ENCODE results near the gene CFAP210. TPM values are rescaled to one million over a fixed set of nuclear protein-coding genes. Genes with fewer than 3 reads are reported as not detected.

Gene CFAP210
- total RNA-seq, 2 donors from 2014 or later, result not detected

GRCh38 chr2:169637620-169638019 is 56.6 kb downstream of the CFAP210 start:
- H3K9ac ChIP-seq (ENCODE audit: low read depth in 2 of 2, low read length in 2 of 2), result no peak overlapping the region
- H3K27me3 ChIP-seq, result no peaks in the 10 kb centered on the region
- intact Hi-C loops (cut with DNase I), result no loop called here
- H3K27ac ChIP-seq, result no peak overlapping the region
- no peaks in the 10 kb centered on the region for H3K9me3 ChIP-seq
- no peaks in the 10 kb centered on the region for H3K4me1 ChIP-seq
- H3K36me3 ChIP-seq, result no peaks in the 10 kb centered on the region
- H3K4me3 ChIP-seq, result no peak overlapping the region
- TF ChIP-seq CTCF (IDR thresholded peaks at IDR 0.05), result no peak
- DNase-seq, result no peak

DNA sequence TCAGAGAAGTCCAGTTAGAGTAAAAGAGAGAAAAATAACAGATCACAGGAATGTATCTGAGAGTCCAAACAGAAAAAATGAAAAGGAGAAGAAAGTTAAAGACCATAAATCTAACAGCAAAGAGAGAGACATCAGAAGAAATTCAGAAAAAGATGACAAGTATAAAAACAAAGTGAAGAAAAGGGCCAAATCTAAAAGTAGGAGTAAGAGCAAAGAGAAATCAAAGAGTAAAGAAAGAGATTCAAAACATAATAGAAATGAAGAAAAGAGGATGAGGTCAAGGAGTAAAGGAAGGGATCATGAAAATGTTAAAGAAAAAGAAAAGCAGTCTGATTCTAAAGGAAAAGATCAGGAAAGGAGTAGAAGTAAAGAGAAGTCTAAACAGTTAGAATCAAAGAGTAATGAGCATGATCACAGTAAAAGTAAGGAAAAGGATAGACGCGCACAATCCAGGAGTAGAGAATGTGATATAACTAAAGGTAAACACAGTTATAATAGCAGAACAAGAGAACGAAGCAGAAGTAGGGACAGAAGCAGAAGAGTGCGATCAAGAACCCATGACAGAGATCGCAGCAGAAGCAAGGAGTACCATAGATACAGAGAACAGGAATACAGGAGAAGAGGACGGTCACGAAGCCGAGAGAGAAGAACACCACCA is 57.6 kb downstream of the CFAP210 start:
- intact Hi-C loops (cut with DNase I), result no loop called here

GRCh38 chr2:169625781-169626180 is 68.4 kb downstream of the CFAP210 start:
- no peak overlapping the region for H3K4me3 ChIP-seq
- no peak for TF ChIP-seq CTCF (IDR thresholded peaks at IDR 0.05)
- no peaks in the 10 kb centered on the region for H3K36me3 ChIP-seq
- intact Hi-C loops (cut with DNase I), result no loop called here
- H3K27ac ChIP-seq, result no peak overlapping the region
- no peak overlapping the region for H3K9ac ChIP-seq (ENCODE audit: low read depth in 2 of 2, low read length in 2 of 2)
- DNase-seq, result no peak
- H3K9me3 ChIP-seq, result no peaks in the 10 kb centered on the region
- H3K4me1 ChIP-seq, result no peaks in the 10 kb centered on the region
- no peaks in the 10 kb centered on the region for H3K27me3 ChIP-seq

More for the DNA sequence above, 57.6 kb downstream of the CFAP210 start:
- Histone ChIP-seq H3K36me3 (no peaks in the 10 kb centered on the region), H3K9ac (ENCODE audit: low read depth in 2 of 2, low read length in 2 of 2) (no peak overlapping the region), H3K27ac (no peak overlapping the region), H3K4me3 (no peak overlapping the region), H3K27me3 (no peaks in the 10 kb centered on the region), H3K9me3 (no peaks in the 10 kb centered on the region), H3K4me1 (no peaks in the 10 kb centered on the region)
- TF ChIP-seq CTCF (IDR thresholded peaks at IDR 0.05), result no peak
- no peak for DNase-seq

GRCh38 chr2:169623235-169623634 is 71.0 kb downstream of the CFAP210 start:
- Histone ChIP-seq H3K36me3 (no peaks in the 10 kb centered on the region), H3K4me3 (no peak overlapping the region), H3K9me3 (no peaks in the 10 kb centered on the region), H3K27ac (no peak overlapping the region), H3K9ac (ENCODE audit: low read depth in 2 of 2, low read length in 2 of 2) (no peak overlapping the region), H3K4me1 (no peaks in the 10 kb centered on the region), H3K27me3 (no peaks in the 10 kb centered on the region)
- intact Hi-C loops (cut with DNase I), result no loop called here
- TF ChIP-seq CTCF (IDR thresholded peaks at IDR 0.05), result no peak
- no peak for DNase-seq

DNA sequence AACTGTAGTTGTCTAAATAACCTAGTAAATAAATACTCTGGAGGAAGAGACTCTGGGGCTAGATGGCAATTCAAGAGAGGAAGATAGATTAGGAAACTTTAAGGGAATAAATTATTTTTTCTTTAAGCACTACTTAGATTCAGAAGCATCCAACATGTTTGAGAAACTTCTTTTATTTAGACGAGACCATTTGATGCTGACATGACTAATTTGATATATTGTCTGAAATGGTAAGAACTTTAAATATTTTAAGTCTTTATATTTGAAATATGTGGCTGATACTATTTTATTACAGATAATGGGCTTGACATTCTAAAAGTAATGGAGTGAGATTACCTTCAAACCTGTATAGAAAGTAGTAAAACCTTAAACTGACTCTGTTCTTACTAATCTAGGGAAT is 73.7 kb downstream of the CFAP210 start:
- H3K27me3 ChIP-seq, result no peaks in the 10 kb centered on the region
- DNase-seq, result no peak
- H3K36me3 ChIP-seq, result no peaks in the 10 kb centered on the region
- intact Hi-C loops (cut with DNase I), result no loop called here
- H3K9me3 ChIP-seq, result no peaks in the 10 kb centered on the region
- H3K27ac ChIP-seq, result no peak overlapping the region
- no peak overlapping the region for H3K4me3 ChIP-seq
- TF ChIP-seq CTCF (IDR thresholded peaks at IDR 0.05), result no peak
- no peak overlapping the region for H3K9ac ChIP-seq (ENCODE audit: low read depth in 2 of 2, low read length in 2 of 2)
- no peaks in the 10 kb centered on the region for H3K4me1 ChIP-seq
